ENCODE measurements around the gene TGFB2. TPM values are rescaled to one million over a fixed set of nuclear protein-coding genes. Genes with fewer than 3 reads are reported as not detected.
A peak's percentile ranks its signal among the peaks of the same experiment; 100 is the strongest.

Gene TGFB2
- polyA plus RNA-seq, 2 of the 4 experiments (the other 2 are of a cell fraction), result 29.7 to 65.8 TPM

DNA sequence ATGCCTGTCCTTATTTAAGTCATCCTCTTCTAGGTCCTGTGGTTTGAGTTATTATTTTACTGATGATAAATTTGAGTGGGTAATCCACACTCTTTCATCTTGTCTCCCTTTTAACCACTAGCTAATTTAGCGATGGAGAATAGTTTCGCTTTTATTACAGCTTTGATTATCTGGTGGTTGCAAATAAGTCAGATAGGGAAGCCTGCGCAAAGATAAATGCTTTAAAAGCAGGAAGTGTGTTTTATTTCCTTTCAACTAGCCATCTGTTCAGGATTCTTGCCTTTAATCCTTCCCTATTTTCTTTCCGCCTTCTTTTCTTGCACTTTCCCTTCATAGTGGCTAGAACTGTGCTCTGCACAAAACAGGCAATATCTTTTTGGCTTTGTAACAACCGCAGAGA is 129.0 kb downstream of the TGFB2 start:
- H3K9me3 ChIP-seq, result peaks cover 6% of the 10 kb centered on the region; the same call in 1 of the 3 replicates
- 93% methylated on average over 5 of the region's 5 CpGs for WGBS (ENCODE audit: missing lambda C conversion rate)
- CTCF ChIA-PET, result no interaction called here
- DNase-seq (ENCODE audit: low read depth in 1 of 2, low spot score in 1 of 2), result no peak
- H3K4me2 ChIP-seq, result no peak overlapping the region
- POLR2A ChIA-PET, result no interaction called here
- peaks cover 46% of the 10 kb centered on the region for H3K4me1 ChIP-seq
- TF ChIP-seq RNF2 (IDR thresholded peaks at IDR 0.05; ENCODE audit: borderline replicate concordance, low read depth) (no peak), FOXS1 (CRISPR knock-in tag; IDR thresholded peaks at IDR 0.05) (no peak), RAD21 (conservative IDR thresholded peaks at IDR 0.05 in 1 of 2, IDR thresholded peaks at IDR 0.05 in 1 of 2) (no peak), HEYL (CRISPR knock-in tag; IDR thresholded peaks at IDR 0.05) (no peak), MAFK (IDR thresholded peaks at IDR 0.05; ENCODE audit: partially characterized antibody) (no peak), RARB (CRISPR knock-in tag; IDR thresholded peaks at IDR 0.05) (no peak), ZFP36 (IDR thresholded peaks at IDR 0.05; ENCODE audit: borderline replicate concordance, partially characterized antibody) (no peak), RFX5 (IDR thresholded peaks at IDR 0.05) (no peak), KDM5A (IDR thresholded peaks at IDR 0.05) (no peak)
- TF ChIP-seq, protein P1, sequence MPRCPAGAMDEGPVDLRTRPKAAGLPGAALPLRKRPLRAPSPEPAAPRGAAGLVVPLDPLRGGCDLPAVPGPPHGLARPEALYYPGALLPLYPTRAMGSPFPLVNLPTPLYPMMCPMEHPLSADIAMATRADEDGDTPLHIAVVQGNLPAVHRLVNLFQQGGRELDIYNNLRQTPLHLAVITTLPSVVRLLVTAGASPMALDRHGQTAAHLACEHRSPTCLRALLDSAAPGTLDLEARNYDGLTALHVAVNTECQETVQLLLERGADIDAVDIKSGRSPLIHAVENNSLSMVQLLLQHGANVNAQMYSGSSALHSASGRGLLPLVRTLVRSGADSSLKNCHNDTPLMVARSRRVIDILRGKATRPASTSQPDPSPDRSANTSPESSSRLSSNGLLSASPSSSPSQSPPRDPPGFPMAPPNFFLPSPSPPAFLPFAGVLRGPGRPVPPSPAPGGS (IDR thresholded peaks at IDR 0.05), result no peak
- TF ChIP-seq, protein P2, sequence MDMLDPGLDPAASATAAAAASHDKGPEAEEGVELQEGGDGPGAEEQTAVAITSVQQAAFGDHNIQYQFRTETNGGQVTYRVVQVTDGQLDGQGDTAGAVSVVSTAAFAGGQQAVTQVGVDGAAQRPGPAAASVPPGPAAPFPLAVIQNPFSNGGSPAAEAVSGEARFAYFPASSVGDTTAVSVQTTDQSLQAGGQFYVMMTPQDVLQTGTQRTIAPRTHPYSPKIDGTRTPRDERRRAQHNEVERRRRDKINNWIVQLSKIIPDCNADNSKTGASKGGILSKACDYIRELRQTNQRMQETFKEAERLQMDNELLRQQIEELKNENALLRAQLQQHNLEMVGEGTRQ (IDR thresholded peaks at IDR 0.05), result no peak
- peak overlapping the region; percentile 84 to 86; a peak in 4 of 6 replicates for H3K27ac ChIP-seq
- ATAC-seq, result no peak
- no peak overlapping the region for H3K4me3 ChIP-seq
- no peak for FAIRE-seq

DNA sequence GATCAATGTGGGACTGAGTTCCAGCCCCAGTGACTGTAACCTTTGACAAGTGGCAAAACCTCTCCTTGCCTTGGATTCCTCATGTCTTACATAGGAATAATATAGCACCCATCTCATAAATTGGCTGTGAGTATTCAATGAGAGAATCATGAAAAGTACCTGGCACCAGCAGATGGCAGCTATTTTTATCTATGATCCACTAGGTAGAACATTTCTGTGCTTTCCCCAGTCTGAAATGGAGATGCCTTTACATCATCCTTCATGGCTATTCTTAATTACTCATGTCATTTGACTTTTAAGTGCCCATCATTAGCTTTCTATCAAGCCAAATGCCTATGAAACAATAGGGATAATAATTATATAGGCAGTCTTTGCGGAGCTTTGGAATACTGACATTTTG is 130.1 kb downstream of the TGFB2 start:
- H3K9me3 ChIP-seq, result peaks cover 6% of the 10 kb centered on the region; the same call in 1 of the 3 replicates
- POLR2A ChIA-PET, result interaction anchor here (1.5 to 1.8 kb wide), 3 partner anchors 14 to 129 kb away, joined by 3 to 9 read pairs (median 4); partner anchors contain the start of gene TGFB2
- CTCF ChIA-PET, result interaction anchor here (0.7 to 1.9 kb wide), 4 partner anchors 19 to 1337 kb away, joined by 3 to 5 read pairs (median 3); no protein-coding TSS in a partner anchor
- no peak for TF ChIP-seq HOXB13 (CRISPR knock-in tag; IDR thresholded peaks at IDR 0.05; ENCODE audit: low read depth)
- 0 out of 2 replicates have a peak, but pooled peaks have one; percentile 34 for TF ChIP-seq HOXB5 (CRISPR knock-in tag; IDR thresholded peaks at IDR 0.05)
- peak in 1 of 2 experiments; percentile 20; a peak in 1 of 5 replicates for TF ChIP-seq RAD21 (conservative IDR thresholded peaks at IDR 0.05 in 1 of 2, IDR thresholded peaks at IDR 0.05 in 1 of 2)
- TF ChIP-seq, protein P3, sequence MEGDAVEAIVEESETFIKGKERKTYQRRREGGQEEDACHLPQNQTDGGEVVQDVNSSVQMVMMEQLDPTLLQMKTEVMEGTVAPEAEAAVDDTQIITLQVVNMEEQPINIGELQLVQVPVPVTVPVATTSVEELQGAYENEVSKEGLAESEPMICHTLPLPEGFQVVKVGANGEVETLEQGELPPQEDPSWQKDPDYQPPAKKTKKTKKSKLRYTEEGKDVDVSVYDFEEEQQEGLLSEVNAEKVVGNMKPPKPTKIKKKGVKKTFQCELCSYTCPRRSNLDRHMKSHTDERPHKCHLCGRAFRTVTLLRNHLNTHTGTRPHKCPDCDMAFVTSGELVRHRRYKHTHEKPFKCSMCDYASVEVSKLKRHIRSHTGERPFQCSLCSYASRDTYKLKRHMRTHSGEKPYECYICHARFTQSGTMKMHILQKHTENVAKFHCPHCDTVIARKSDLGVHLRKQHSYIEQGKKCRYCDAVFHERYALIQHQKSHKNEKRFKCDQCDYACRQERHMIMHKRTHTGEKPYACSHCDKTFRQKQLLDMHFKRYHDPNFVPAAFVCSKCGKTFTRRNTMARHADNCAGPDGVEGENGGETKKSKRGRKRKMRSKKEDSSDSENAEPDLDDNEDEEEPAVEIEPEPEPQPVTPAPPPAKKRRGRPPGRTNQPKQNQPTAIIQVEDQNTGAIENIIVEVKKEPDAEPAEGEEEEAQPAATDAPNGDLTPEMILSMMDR (IDR thresholded peaks at IDR 0.05), result peak; percentile 30
- TF ChIP-seq JUN (IDR thresholded peaks at IDR 0.05), result no peak
- TF ChIP-seq EHF (CRISPR knock-in tag; IDR thresholded peaks at IDR 0.05), result peak; percentile 32; the same call in 1 of the 2 replicates
- WGBS (ENCODE audit: missing lambda C conversion rate), result 90% methylated on average over 1 of the region's 1 CpG
- peaks cover 57% of the 10 kb centered on the region for H3K4me1 ChIP-seq
- peak overlapping the region; percentile 42; the same call in 2 of the 3 replicates for H3K4me2 ChIP-seq
- H3K27ac ChIP-seq, result peak overlapping the region; percentile 84 to 86
- DNase-seq (ENCODE audit: low read depth in 1 of 2, low spot score in 1 of 2) (peak in 1 of 2 experiments; percentile 62), FAIRE-seq (no peak), ATAC-seq (peak in 1 of 2 experiments; percentile 17; a peak in 3 of 6 replicates)
- no peak overlapping the region for H3K4me3 ChIP-seq

DNA sequence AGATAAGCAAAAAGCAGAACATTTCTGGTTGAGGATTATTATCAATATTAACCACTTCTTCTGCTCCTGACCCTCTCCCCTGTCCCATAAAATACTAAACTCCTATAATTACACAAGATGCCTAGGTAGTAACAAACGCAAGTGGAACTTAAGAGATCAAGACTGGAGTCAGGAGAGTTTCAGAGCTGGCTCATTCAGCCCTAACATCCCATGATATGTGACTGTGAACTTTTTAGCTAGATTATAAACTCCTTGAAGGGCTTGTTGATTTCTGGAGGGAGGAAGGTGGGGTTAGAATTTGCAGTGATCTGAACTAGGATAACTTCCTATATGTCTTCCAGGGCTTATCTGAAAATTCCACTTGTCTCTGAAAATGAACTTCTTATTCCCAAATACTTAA is 130.6 kb downstream of the TGFB2 start:
- Histone ChIP-seq H3K4me2 (peak overlapping the region; percentile 42), H3K27ac (peak overlapping the region; percentile 84 to 86), H3K4me3 (no peak overlapping the region), H3K9me3 (peaks cover 6% of the 10 kb centered on the region; the same call in 1 of the 3 replicates), H3K4me1 (peaks cover 61% of the 10 kb centered on the region)
- ChIA-PET POLR2A (interaction anchor here (0.6 to 1.8 kb wide), 4 partner anchors 14 to 1040 kb away, joined by 3 to 9 read pairs (median 4); partner anchors contain the start of gene TGFB2), CTCF (interaction anchor here (0.7 to 1.9 kb wide), 4 partner anchors 20 to 1336 kb away, joined by 3 to 5 read pairs (median 3); no protein-coding TSS in a partner anchor)
- ATAC-seq (no peak), DNase-seq (ENCODE audit: low read depth in 1 of 2, low spot score in 1 of 2) (no peak), FAIRE-seq (no peak)
- 88% methylated on average over 1 of the region's 1 CpG for WGBS (ENCODE audit: missing lambda C conversion rate)
- TF ChIP-seq GATA3 (IDR thresholded peaks at IDR 0.05; ENCODE audit: borderline replicate concordance) (no peak), EP300 (IDR thresholded peaks at IDR 0.05) (no peak), JUN (IDR thresholded peaks at IDR 0.05) (no peak), JUNB (IDR thresholded peaks at IDR 0.05) (no peak), HOXA7 (CRISPR knock-in tag; IDR thresholded peaks at IDR 0.05) (no peak), EHF (CRISPR knock-in tag; IDR thresholded peaks at IDR 0.05) (no peak), BHLHE40 (IDR thresholded peaks at IDR 0.05; ENCODE audit: low read depth, low read length) (no peak)
- TF ChIP-seq, protein P4, sequence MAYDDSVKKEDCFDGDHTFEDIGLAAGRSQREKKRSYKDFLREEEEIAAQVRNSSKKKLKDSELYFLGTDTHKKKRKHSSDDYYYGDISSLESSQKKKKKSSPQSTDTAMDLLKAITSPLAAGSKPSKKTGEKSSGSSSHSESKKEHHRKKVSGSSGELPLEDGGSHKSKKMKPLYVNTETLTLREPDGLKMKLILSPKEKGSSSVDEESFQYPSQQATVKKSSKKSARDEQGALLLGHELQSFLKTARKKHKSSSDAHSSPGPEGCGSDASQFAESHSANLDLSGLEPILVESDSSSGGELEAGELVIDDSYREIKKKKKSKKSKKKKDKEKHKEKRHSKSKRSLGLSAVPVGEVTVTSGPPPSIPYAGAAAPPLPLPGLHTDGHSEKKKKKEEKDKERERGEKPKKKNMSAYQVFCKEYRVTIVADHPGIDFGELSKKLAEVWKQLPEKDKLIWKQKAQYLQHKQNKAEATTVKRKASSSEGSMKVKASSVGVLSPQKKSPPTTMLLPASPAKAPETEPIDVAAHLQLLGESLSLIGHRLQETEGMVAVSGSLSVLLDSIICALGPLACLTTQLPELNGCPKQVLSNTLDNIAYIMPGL (CRISPR knock-in tag; IDR thresholded peaks at IDR 0.05; ENCODE audit: borderline replicate concordance), result no peak
- TF ChIP-seq, protein P5, sequence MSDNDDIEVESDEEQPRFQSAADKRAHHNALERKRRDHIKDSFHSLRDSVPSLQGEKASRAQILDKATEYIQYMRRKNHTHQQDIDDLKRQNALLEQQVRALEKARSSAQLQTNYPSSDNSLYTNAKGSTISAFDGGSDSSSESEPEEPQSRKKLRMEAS (IDR thresholded peaks at IDR 0.05), result no peak
